ENCODE results near the gene PCMT1.

- TF ChIP-seq CTCF (IDR thresholded peaks at IDR 0.05) (no peak), EP300 (IDR thresholded peaks at IDR 0.05) (no peak)
These were observed 21.6 kb upstream of the PCMT1 start for GRCh38 chr6:149727793-149728498.

Measured in ovary (tissue), 3 donors.